IPS-NIHi11 (cell line): Measurements from ENCODE around the gene POLDIP3.
A peak's percentile ranks its signal among the peaks of the same experiment; 100 is the strongest.
"Not testable (repeated sequence)": the region's sequence is repeated elsewhere in the genome, so short reads cannot be mapped to it uniquely, and the experiment has no call there.

Experiments
- DNase-seq: peaks from one replicate; pipeline ENCODE4 v3.0.0; 2012; ENCODE audit warnings: mixed read lengths, low spot score

The POLDIP3 gene

GRCh38 chr22:42553475-42554361 is 61.0 kb downstream of the POLDIP3 start, which contains the start of gene SERHL2:
TSS of gene SERHL2 (plus strand) at chr22:42553956. CDS start at chr22:42554021, 65 bp downstream.
- peak; percentile 98 for DNase-seq

GRCh38 chr22:42552294-42552647 is 62.4 kb downstream of the POLDIP3 start:
- DNase-seq = not testable (repeated sequence)

GRCh38 chr22:42549331-42550060 is 65.2 kb downstream of the POLDIP3 start:
- DNase-seq = no peak

GRCh38 chr22:42548597-42549330 is 65.9 kb downstream of the POLDIP3 start:
- no peak for DNase-seq

- not testable (repeated sequence) for DNase-seq
These were observed 66.6 kb downstream of the POLDIP3 start for GRCh38 chr22:42548126-42548525.

- no peak for DNase-seq
These were observed 67.1 kb downstream of the POLDIP3 start for GRCh38 chr22:42547562-42547961.

- no peak for DNase-seq
These were observed 70.0 kb downstream of the POLDIP3 start for GRCh38 chr22:42544686-42545085.

- not testable (repeated sequence) for DNase-seq
These were observed 75.4 kb downstream of the POLDIP3 start for GRCh38 chr22:42539236-42539771.

- not testable (repeated sequence) for DNase-seq
These were observed 77.4 kb downstream of the POLDIP3 start for GRCh38 chr22:42537199-42537831.

GRCh38 chr22:42536634-42537033 is 78.0 kb downstream of the POLDIP3 start:
- not testable (repeated sequence) for DNase-seq

- DNase-seq = no peak
These were observed 78.5 kb downstream of the POLDIP3 start for GRCh38 chr22:42536166-42536565.

- DNase-seq = not testable (repeated sequence)
These were observed 79.5 kb downstream of the POLDIP3 start for GRCh38 chr22:42535082-42535731.
